Activated B cell treated with CpG ODN at 0.5 μM for 24 hours (primary cell): ENCODE data around the gene PLCH1. TPM values are rescaled to one million over a fixed set of nuclear protein-coding genes. Genes with fewer than 3 reads are reported as not detected.

Experiments
- ATAC-seq: fragments of 200-7000 bp; cut with Tn5 transposase; one replicate; pipeline ENCODE4 v1.10.0; 2021; ENCODE audit warnings: low read depth, mild to moderate bottlenecking, moderate library complexity
- CTCF ChIA-PET: fragments of 350-600 bp; sonication (Branson Sonifier 250); formaldehyde crosslinking; loops from one replicate; lab custom pipeline; 2021; ENCODE audit warnings: antibody characterized with exemption; lab: Charles Lee
- POLR2A ChIA-PET: fragments of 350-600 bp; sonication (Branson Sonifier 250); formaldehyde crosslinking; loops from one replicate; lab custom pipeline; 2021; ENCODE audit warnings: antibody characterized with exemption; lab: Charles Lee
- DNase-seq: peaks from one replicate; pipeline ENCODE4 v3.0.0; 2022
- H3K27ac Mint-ChIP-seq: one replicate; pipeline ENCODE4 v1.8.0; 2020; ENCODE audit warnings: mixed read lengths
- H3K27me3 Mint-ChIP-seq: one replicate; pipeline ENCODE4 v1.8.0; 2021; ENCODE audit warnings: mixed read lengths
- H3K36me3 Mint-ChIP-seq: one replicate; pipeline ENCODE4 v1.8.0; 2021; ENCODE audit warnings: low read depth, mixed read lengths
- H3K4me1 Mint-ChIP-seq: one replicate; pipeline ENCODE4 v1.8.0; 2021; ENCODE audit warnings: mixed read lengths
- H3K4me3 Mint-ChIP-seq: one replicate; pipeline ENCODE4 v1.8.0; 2020; ENCODE audit warnings: mild to moderate bottlenecking, mixed read lengths
- H3K9me3 Mint-ChIP-seq: one replicate; pipeline ENCODE4 v1.8.0; 2020; ENCODE audit warnings: mixed read lengths
- intact Hi-C: fragments of 100-400 bp; cut with micrococcal nuclease; formaldehyde crosslinking; loops from one replicate; pipeline ENCODE4 v1.15.1; 2024
- total RNA-seq: library from RNA; stranded (reverse); gene quantifications from 2 replicates; pipeline ENCODE4 v1.2.3, GENCODE V29; 2022
- TF ChIP-seq, protein P1 (sequence below): fragments of 200-600 bp; IDR thresholded peaks from one replicate; pipeline ENCODE4 v1.8.0; 2022; ENCODE audit warnings: antibody characterized with exemption, mild to moderate bottlenecking

The PLCH1 gene
- total RNA-seq, 1 donor from 2014 or later = 0.27 TPM

- intact Hi-C loops = loop anchor here (2.0 kb wide), 1 partner anchor 290 kb away; no protein-coding TSS in a partner anchor
- Mint-ChIP-seq H3K9me3 (no peaks in the 10 kb centered on the region), H3K4me3 (no peak overlapping the region), H3K27me3 (no peaks in the 10 kb centered on the region), H3K4me1 (no peaks in the 10 kb centered on the region), H3K36me3 (no peaks in the 10 kb centered on the region), H3K27ac (no peak overlapping the region)
- no peak for ATAC-seq
- DNase-seq = no peak
- ChIA-PET POLR2A (no interaction called here), CTCF (no interaction called here)
- TF ChIP-seq, protein P1, sequence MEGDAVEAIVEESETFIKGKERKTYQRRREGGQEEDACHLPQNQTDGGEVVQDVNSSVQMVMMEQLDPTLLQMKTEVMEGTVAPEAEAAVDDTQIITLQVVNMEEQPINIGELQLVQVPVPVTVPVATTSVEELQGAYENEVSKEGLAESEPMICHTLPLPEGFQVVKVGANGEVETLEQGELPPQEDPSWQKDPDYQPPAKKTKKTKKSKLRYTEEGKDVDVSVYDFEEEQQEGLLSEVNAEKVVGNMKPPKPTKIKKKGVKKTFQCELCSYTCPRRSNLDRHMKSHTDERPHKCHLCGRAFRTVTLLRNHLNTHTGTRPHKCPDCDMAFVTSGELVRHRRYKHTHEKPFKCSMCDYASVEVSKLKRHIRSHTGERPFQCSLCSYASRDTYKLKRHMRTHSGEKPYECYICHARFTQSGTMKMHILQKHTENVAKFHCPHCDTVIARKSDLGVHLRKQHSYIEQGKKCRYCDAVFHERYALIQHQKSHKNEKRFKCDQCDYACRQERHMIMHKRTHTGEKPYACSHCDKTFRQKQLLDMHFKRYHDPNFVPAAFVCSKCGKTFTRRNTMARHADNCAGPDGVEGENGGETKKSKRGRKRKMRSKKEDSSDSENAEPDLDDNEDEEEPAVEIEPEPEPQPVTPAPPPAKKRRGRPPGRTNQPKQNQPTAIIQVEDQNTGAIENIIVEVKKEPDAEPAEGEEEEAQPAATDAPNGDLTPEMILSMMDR = no peak
Observed at GRCh38 chr3:155412904-155413303, 332.0 kb downstream of the PLCH1 start.

DNA sequence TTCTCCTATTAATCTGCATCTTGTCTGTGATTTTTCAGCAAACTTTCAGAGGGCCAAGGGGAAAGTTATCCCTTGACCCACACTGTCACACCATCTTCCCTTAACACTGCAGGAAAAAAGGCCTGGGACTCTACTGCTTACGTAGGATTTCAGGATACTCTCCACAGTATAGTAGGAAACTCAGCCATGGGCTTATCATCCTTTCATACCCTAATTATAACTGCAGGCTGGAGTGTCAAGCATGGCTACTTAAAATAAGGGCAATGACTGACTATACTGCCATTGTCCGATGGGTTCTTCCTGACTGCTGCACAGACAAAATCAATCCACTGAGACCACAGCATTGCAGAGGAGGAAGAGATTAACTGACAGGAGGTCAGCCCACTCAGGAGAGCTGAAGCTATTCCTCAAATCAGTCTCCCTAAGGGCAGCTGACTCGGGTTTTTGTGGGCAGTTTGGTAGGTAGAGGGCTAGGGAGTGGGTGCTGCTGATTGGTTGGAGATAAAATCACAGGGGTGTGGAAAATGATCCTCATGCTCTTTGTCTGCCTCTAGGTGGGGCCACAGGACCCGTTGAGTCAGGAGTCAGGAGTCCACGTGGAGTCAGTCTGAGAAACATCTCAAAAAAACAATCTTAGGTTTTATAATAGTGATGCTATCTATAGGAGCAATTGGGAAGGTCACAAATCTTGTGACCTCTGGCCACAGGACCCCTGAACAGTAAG lies 333.2 kb downstream of the PLCH1 start:
- CTCF ChIA-PET = no interaction called here
- POLR2A ChIA-PET = no interaction called here
- Mint-ChIP-seq H3K9me3 (no peaks in the 10 kb centered on the region), H3K4me3 (no peak overlapping the region), H3K27ac (no peak overlapping the region), H3K4me1 (no peaks in the 10 kb centered on the region), H3K27me3 (no peaks in the 10 kb centered on the region), H3K36me3 (no peaks in the 10 kb centered on the region)
- TF ChIP-seq, protein P1 = no peak
- DNase-seq (no peak), ATAC-seq (no peak)
- intact Hi-C loops = loop anchor here (2.0 kb wide), 1 partner anchor 291 kb away; no protein-coding TSS in a partner anchor

DNA sequence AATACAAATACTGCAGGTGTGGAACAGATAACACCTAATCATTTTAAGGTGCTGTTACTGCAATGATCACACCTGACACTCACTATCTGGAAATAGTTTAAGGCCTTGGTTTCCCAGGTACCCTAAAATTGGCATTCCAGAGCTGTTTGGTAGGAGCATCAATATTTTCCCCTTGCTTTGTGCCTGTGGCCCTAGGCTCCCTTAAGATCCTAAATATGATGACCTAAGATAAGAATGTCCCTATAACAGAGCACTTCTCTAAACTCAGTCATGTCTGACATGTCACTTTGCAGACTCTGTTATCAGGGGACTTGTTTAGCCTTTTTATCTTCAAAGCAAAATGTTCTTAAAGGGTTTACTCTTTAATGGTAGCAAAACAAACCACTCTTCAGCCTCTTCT lies 335.5 kb downstream of the PLCH1 start:
- Mint-ChIP-seq H3K27me3 (no peaks in the 10 kb centered on the region), H3K9me3 (no peaks in the 10 kb centered on the region), H3K4me1 (no peaks in the 10 kb centered on the region), H3K4me3 (no peak overlapping the region), H3K36me3 (no peaks in the 10 kb centered on the region), H3K27ac (no peak overlapping the region)
- intact Hi-C loops = no loop called here
- TF ChIP-seq, protein P1 = no peak
- ChIA-PET POLR2A (no interaction called here), CTCF (no interaction called here)
- no peak for DNase-seq
- ATAC-seq = no peak

- Mint-ChIP-seq H3K4me3 (no peak overlapping the region), H3K27me3 (peaks cover 2% of the 10 kb centered on the region), H3K36me3 (no peaks in the 10 kb centered on the region), H3K27ac (no peak overlapping the region), H3K4me1 (no peaks in the 10 kb centered on the region), H3K9me3 (no peaks in the 10 kb centered on the region)
- TF ChIP-seq, protein P1 = no peak
- no peak for ATAC-seq
- intact Hi-C loops = no loop called here
- POLR2A ChIA-PET = no interaction called here
- CTCF ChIA-PET = interaction anchor here (0.6 kb wide), 1 partner anchor 78 kb away, joined by 3 read pairs; no protein-coding TSS in a partner anchor
- DNase-seq = no peak
Observed at GRCh38 chr3:155407971-155408370, 336.9 kb downstream of the PLCH1 start.

DNA sequence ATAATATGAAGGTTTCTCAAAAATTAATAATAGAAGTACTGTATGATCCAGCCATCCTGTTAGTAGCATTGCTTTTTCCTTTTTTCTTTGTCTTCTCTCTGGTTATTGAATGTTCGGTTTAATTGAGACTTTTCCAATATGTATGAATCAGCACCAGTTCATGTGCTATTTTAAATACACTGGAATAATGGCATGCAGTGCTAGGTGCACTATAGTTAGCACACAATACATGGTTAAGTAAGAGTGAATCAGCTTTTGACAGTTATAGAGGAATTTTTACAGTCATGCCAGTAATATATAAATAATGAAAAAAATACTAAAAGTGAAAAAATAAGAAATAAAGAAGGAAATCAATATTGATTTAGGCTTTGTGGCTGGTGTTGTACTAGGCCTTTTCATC lies 337.5 kb downstream of the PLCH1 start:
- intact Hi-C loops = no loop called here
- DNase-seq = no peak
- no peak for ATAC-seq
- no peak overlapping the region for H3K27ac Mint-ChIP-seq
- no peaks in the 10 kb centered on the region for H3K9me3 Mint-ChIP-seq
- no peaks in the 10 kb centered on the region for H3K4me1 Mint-ChIP-seq
- TF ChIP-seq, protein P1 = no peak
- ChIA-PET POLR2A (no interaction called here), CTCF (interaction anchor here (0.6 kb wide), 1 partner anchor 78 kb away, joined by 3 read pairs; no protein-coding TSS in a partner anchor)
- peaks cover 2% of the 10 kb centered on the region for H3K27me3 Mint-ChIP-seq
- H3K4me3 Mint-ChIP-seq = no peak overlapping the region
- H3K36me3 Mint-ChIP-seq = no peaks in the 10 kb centered on the region
